Activated T-cell treated with anti-CD3 and anti-CD28 coated beads, Interleukin-2, amount 50 U/mL, for 4 hours (primary cell): ENCODE results near the gene RAD51B. TPM values are rescaled to one million over a fixed set of nuclear protein-coding genes. Genes with fewer than 3 reads are reported as not detected.
"Not testable (repeated sequence)": the region's sequence is repeated elsewhere in the genome, so short reads cannot be mapped to it uniquely, and the experiment has no call there.

Experiments
- ATAC-seq, 2 donors: fragments of 200-7000 bp; cut with Tn5 transposase; one replicate each; pipeline ENCODE4 v1.10.0; 2021
- DNase-seq: peaks from one replicate; pipeline ENCODE4 v3.0.0-alpha.2; 2020
- H3K27me3 Mint-ChIP-seq: one replicate; pipeline ENCODE4 v1.8.0; 2021; ENCODE audit warnings: low read depth, mixed read lengths
- H3K36me3 Mint-ChIP-seq: one replicate; pipeline ENCODE4 v1.8.0; 2022; ENCODE audit warnings: mixed read lengths; ENCODE audit not compliant: insufficient read depth
- H3K4me1 Mint-ChIP-seq: one replicate; pipeline ENCODE4 v1.8.0; 2021; ENCODE audit warnings: low read depth, mixed read lengths
- H3K4me3 Mint-ChIP-seq: one replicate; pipeline ENCODE4 v1.8.0; 2021; ENCODE audit warnings: mild to moderate bottlenecking, moderate library complexity, mixed read lengths
- H3K9me3 Mint-ChIP-seq: one replicate; pipeline ENCODE4 v1.8.0; 2021; ENCODE audit warnings: mixed read lengths
- total RNA-seq, 3 donors: library from RNA; stranded (reverse); gene quantifications; one replicate each; pipeline ENCODE4 v1.2.1, GENCODE V29; 2021

The RAD51B gene
- total RNA-seq, 3 donors from 2014 or later, result 10.6 to 16.1 (median 14.2) TPM

- Mint-ChIP-seq H3K9me3 (no peaks in the 10 kb centered on the region), H3K27me3 (no peaks in the 10 kb centered on the region), H3K4me3 (no peak overlapping the region), H3K4me1 (no peaks in the 10 kb centered on the region), H3K36me3 (peaks cover 16% of the 10 kb centered on the region)
- DNase-seq, result no peak
- no peak for ATAC-seq
These were observed 142.7 kb downstream of the RAD51B start for GRCh38 chr14:67962215-67962644.

GRCh38 chr14:67963545-67963944 lies 144.0 kb downstream of the RAD51B start:
- no peak for ATAC-seq

GRCh38 chr14:67963960-67964812 lies 144.6 kb downstream of the RAD51B start:
- ATAC-seq (no peak), DNase-seq (no peak)
- Mint-ChIP-seq H3K36me3 (peaks cover 23% of the 10 kb centered on the region), H3K4me3 (no peak overlapping the region), H3K4me1 (no peaks in the 10 kb centered on the region), H3K27me3 (no peaks in the 10 kb centered on the region), H3K9me3 (no peaks in the 10 kb centered on the region)

More at GRCh38 chr14:67963545-67963944, 144.0 kb downstream of the RAD51B start:
- no peak for DNase-seq
- no peaks in the 10 kb centered on the region for H3K4me1 Mint-ChIP-seq
- H3K36me3 Mint-ChIP-seq, result peaks cover 21% of the 10 kb centered on the region
- no peaks in the 10 kb centered on the region for H3K27me3 Mint-ChIP-seq
- H3K9me3 Mint-ChIP-seq, result no peaks in the 10 kb centered on the region
- no peak overlapping the region for H3K4me3 Mint-ChIP-seq

- Mint-ChIP-seq H3K27me3 (no peaks in the 10 kb centered on the region), H3K9me3 (no peaks in the 10 kb centered on the region), H3K4me3 (no peak overlapping the region), H3K4me1 (no peaks in the 10 kb centered on the region), H3K36me3 (peaks cover 23% of the 10 kb centered on the region)
- DNase-seq, result no peak
- ATAC-seq, result no peak
These were observed 146.1 kb downstream of the RAD51B start for GRCh38 chr14:67965696-67966095.

GRCh38 chr14:67967206-67967605 lies 147.6 kb downstream of the RAD51B start:
- no peaks in the 10 kb centered on the region for H3K4me1 Mint-ChIP-seq
- no peaks in the 10 kb centered on the region for H3K9me3 Mint-ChIP-seq
- H3K36me3 Mint-ChIP-seq, result peaks cover 23% of the 10 kb centered on the region
- no peaks in the 10 kb centered on the region for H3K27me3 Mint-ChIP-seq
- DNase-seq (no peak), ATAC-seq (no peak)
- H3K4me3 Mint-ChIP-seq, result no peak overlapping the region

GRCh38 chr14:67967970-67968369 lies 148.4 kb downstream of the RAD51B start:
- not testable (repeated sequence) for H3K9me3 Mint-ChIP-seq, DNase-seq, ATAC-seq, H3K4me3 Mint-ChIP-seq, H3K4me1 Mint-ChIP-seq, H3K27me3 Mint-ChIP-seq
- peaks cover 23% of the 10 kb centered on the region for H3K36me3 Mint-ChIP-seq

GRCh38 chr14:67970923-67971322 lies 151.3 kb downstream of the RAD51B start:
- H3K27me3 Mint-ChIP-seq, result no peaks in the 10 kb centered on the region
- DNase-seq, result no peak
- H3K9me3 Mint-ChIP-seq, result no peaks in the 10 kb centered on the region
- H3K4me1 Mint-ChIP-seq, result no peaks in the 10 kb centered on the region
- peaks cover 18% of the 10 kb centered on the region for H3K36me3 Mint-ChIP-seq
- no peak overlapping the region for H3K4me3 Mint-ChIP-seq
- no peak for ATAC-seq

GRCh38 chr14:67971627-67972625 lies 152.3 kb downstream of the RAD51B start:
- Mint-ChIP-seq H3K9me3 (no peaks in the 10 kb centered on the region), H3K4me1 (no peaks in the 10 kb centered on the region), H3K27me3 (no peaks in the 10 kb centered on the region), H3K36me3 (peaks cover 11% of the 10 kb centered on the region), H3K4me3 (no peak overlapping the region)
- no peak for ATAC-seq
- no peak for DNase-seq

GRCh38 chr14:67973436-67973835 lies 153.9 kb downstream of the RAD51B start:
- ATAC-seq (no peak), DNase-seq (no peak)
- H3K9me3 Mint-ChIP-seq, result no peaks in the 10 kb centered on the region
- H3K4me3 Mint-ChIP-seq, result no peak overlapping the region
- no peaks in the 10 kb centered on the region for H3K27me3 Mint-ChIP-seq
- H3K4me1 Mint-ChIP-seq, result no peaks in the 10 kb centered on the region
- H3K36me3 Mint-ChIP-seq, result peaks cover 5% of the 10 kb centered on the region

GRCh38 chr14:67975470-67975869 lies 155.9 kb downstream of the RAD51B start:
- no peaks in the 10 kb centered on the region for H3K27me3 Mint-ChIP-seq
- H3K36me3 Mint-ChIP-seq, result peaks cover 4% of the 10 kb centered on the region
- no peaks in the 10 kb centered on the region for H3K4me1 Mint-ChIP-seq
- ATAC-seq (no peak), DNase-seq (no peak)
- no peaks in the 10 kb centered on the region for H3K9me3 Mint-ChIP-seq
- H3K4me3 Mint-ChIP-seq, result no peak overlapping the region

GRCh38 chr14:67977434-67978034 lies 158.0 kb downstream of the RAD51B start:
- Mint-ChIP-seq H3K27me3 (no peaks in the 10 kb centered on the region), H3K4me1 (no peaks in the 10 kb centered on the region), H3K4me3 (no peak overlapping the region)

GRCh38 chr14:67978749-67979148 lies 159.2 kb downstream of the RAD51B start:
- no peak for ATAC-seq
- no peaks in the 10 kb centered on the region for H3K4me1 Mint-ChIP-seq
- no peaks in the 10 kb centered on the region for H3K27me3 Mint-ChIP-seq
- no peak overlapping the region for H3K4me3 Mint-ChIP-seq
- no peak for DNase-seq
- H3K9me3 Mint-ChIP-seq, result no peaks in the 10 kb centered on the region
- peaks cover 4% of the 10 kb centered on the region for H3K36me3 Mint-ChIP-seq

More at GRCh38 chr14:67977434-67978034, 158.0 kb downstream of the RAD51B start:
- ATAC-seq (no peak), DNase-seq (no peak)
- Mint-ChIP-seq H3K36me3 (peaks cover 4% of the 10 kb centered on the region), H3K9me3 (no peaks in the 10 kb centered on the region)

GRCh38 chr14:67982711-67983608 lies 163.4 kb downstream of the RAD51B start:
- ATAC-seq (no peak), DNase-seq (no peak)
- Mint-ChIP-seq H3K27me3 (no peaks in the 10 kb centered on the region), H3K36me3 (peaks cover 2% of the 10 kb centered on the region), H3K4me1 (no peaks in the 10 kb centered on the region), H3K4me3 (no peak overlapping the region), H3K9me3 (no peaks in the 10 kb centered on the region)
